HCT116 (cell line): ENCODE results near the gene EDEM3.

Source experiments
- SIN3A ChIP-seq: IDR thresholded peaks from 2 replicates; pipeline ENCODE4 v1.6.1; 2012; ENCODE audit warnings: low read depth
- TF ChIP-seq, protein P1 (sequence below), 3 experiments: fragments of 200-600 bp in 1 of 3; sonication (generic) in 1 of 3; IDR thresholded peaks in 2 of 3; conservative IDR thresholded peaks in 1 of 3; 2 replicates each; pipeline ENCODE4 v1.5.1; 2012 to 2017; ENCODE audit warnings: low read depth in 2 of 3, low read length in 2 of 3, antibody characterized with exemption in 1 of 3, borderline replicate concordance in 1 of 3, control low read depth in 1 of 3, mild to moderate bottlenecking in 1 of 3, mixed read lengths in 1 of 3, mixed run types in 1 of 3, moderate library complexity in 1 of 3; ENCODE audit not compliant: insufficient read depth in 1 of 3

DNA sequence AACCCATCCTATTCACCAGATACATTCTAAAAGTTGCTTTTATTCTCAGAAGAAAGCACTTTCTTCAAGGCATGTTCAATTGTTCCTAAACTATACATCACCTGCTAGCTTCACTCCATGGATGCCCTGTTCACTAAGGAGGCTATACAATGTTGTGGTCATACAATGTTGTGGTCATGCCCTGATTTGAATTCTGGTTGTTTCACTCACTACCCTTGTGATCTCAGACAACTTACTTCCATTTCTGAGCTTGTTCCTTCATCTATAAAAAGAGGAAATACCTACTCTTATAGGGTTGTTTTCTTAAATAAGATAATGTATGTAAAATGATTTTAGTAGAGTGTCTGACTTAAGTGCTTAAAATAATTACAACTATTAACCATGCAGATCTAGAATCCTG lies 19.7 kb downstream of the EDEM3 start:
- TF ChIP-seq, protein P1, sequence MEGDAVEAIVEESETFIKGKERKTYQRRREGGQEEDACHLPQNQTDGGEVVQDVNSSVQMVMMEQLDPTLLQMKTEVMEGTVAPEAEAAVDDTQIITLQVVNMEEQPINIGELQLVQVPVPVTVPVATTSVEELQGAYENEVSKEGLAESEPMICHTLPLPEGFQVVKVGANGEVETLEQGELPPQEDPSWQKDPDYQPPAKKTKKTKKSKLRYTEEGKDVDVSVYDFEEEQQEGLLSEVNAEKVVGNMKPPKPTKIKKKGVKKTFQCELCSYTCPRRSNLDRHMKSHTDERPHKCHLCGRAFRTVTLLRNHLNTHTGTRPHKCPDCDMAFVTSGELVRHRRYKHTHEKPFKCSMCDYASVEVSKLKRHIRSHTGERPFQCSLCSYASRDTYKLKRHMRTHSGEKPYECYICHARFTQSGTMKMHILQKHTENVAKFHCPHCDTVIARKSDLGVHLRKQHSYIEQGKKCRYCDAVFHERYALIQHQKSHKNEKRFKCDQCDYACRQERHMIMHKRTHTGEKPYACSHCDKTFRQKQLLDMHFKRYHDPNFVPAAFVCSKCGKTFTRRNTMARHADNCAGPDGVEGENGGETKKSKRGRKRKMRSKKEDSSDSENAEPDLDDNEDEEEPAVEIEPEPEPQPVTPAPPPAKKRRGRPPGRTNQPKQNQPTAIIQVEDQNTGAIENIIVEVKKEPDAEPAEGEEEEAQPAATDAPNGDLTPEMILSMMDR (IDR thresholded peaks at IDR 0.05 in 2 of 3, conservative IDR thresholded peaks at IDR 0.05 in 1 of 3; ENCODE audit: borderline replicate concordance in 1 of 3, insufficient read depth in 1 of 3, low read depth in 2 of 3, low read length in 2 of 3): no peak
- TF ChIP-seq SIN3A: no peak
